Activated T-cell treated with anti-CD3 and anti-CD28 coated beads, Interleukin-2, amount 50 U/mL, for 72 hours (primary cell): ENCODE measurements around the gene TTLL10. TPM values are rescaled to one million over a fixed set of nuclear protein-coding genes. Genes with fewer than 3 reads are reported as not detected.
A peak's percentile ranks its signal among the peaks of the same experiment; 100 is the strongest.

Experiments used
- ATAC-seq, 2 donors: fragments of 150-1000 bp; cut with Tn5 transposase; replicated peaks in 1 of 2; 2 replicates each; pipeline ENCODE4 v1.10.0; 2021; ENCODE audit warnings: moderate library complexity in 2 of 2, mild to moderate bottlenecking in 1 of 2
- DNase-seq, 2 donors: peaks; one replicate each; pipeline ENCODE4 v3.0.0; 2021 to 2022; ENCODE audit warnings: mixed read lengths in 1 of 2
- H3K27ac Mint-ChIP-seq: one replicate; pipeline ENCODE4 v1.8.0; 2022; ENCODE audit warnings: mild to moderate bottlenecking, moderate library complexity, mixed read lengths
- H3K27me3 Mint-ChIP-seq: one replicate; pipeline ENCODE4 v1.8.0; 2022; ENCODE audit warnings: low read depth, mixed read lengths
- H3K36me3 Mint-ChIP-seq, 2 donors: one replicate each; pipeline ENCODE4 v1.8.0; 2022; ENCODE audit warnings: mixed read lengths in 2 of 2, mild to moderate bottlenecking in 1 of 2; ENCODE audit not compliant: insufficient read depth in 2 of 2
- H3K4me1 Mint-ChIP-seq: one replicate; pipeline ENCODE4 v1.8.0; 2022; ENCODE audit warnings: low read depth, mixed read lengths
- H3K4me3 Mint-ChIP-seq, 2 donors: one replicate each; pipeline ENCODE4 v1.8.0; 2022; ENCODE audit warnings: mild to moderate bottlenecking in 2 of 2, mixed read lengths in 2 of 2, moderate library complexity in 2 of 2
- H3K9me3 Mint-ChIP-seq, 2 donors: one replicate each; pipeline ENCODE4 v1.8.0; 2022; ENCODE audit warnings: mixed read lengths in 2 of 2
- total RNA-seq, 2 donors: library from RNA; stranded (reverse); gene quantifications; one replicate each; pipeline ENCODE4 v1.2.3, GENCODE V29; 2022

Gene TTLL10
- total RNA-seq, 2 donors from 2014 or later = 0.36 TPM; not detected in 1

- Mint-ChIP-seq H3K4me3 (no peak overlapping the region), H3K4me1 (peaks cover 27% of the 10 kb centered on the region), H3K36me3 (peaks cover 7 to 12% of the 10 kb centered on the region in 2 donors), H3K9me3 (peaks cover 0 to 1% of the 10 kb centered on the region in 2 donors), H3K27ac (no peak overlapping the region), H3K27me3 (no peaks in the 10 kb centered on the region)
- ATAC-seq = no peak
- no peak for DNase-seq
Measured at GRCh38 chr1:1235016-1235744, 61.5 kb downstream of the TTLL10 start.

- DNase-seq (no peak), ATAC-seq (no peak)
- Mint-ChIP-seq H3K36me3 (peaks cover 3 to 5% of the 10 kb centered on the region in 2 donors), H3K4me3 (no peak overlapping the region), H3K27me3 (no peaks in the 10 kb centered on the region), H3K9me3 (peaks cover 0 to 1% of the 10 kb centered on the region in 2 donors), H3K27ac (no peak overlapping the region), H3K4me1 (peaks cover 17% of the 10 kb centered on the region)
Measured at GRCh38 chr1:1236176-1236763, 62.6 kb downstream of the TTLL10 start.

DNA sequence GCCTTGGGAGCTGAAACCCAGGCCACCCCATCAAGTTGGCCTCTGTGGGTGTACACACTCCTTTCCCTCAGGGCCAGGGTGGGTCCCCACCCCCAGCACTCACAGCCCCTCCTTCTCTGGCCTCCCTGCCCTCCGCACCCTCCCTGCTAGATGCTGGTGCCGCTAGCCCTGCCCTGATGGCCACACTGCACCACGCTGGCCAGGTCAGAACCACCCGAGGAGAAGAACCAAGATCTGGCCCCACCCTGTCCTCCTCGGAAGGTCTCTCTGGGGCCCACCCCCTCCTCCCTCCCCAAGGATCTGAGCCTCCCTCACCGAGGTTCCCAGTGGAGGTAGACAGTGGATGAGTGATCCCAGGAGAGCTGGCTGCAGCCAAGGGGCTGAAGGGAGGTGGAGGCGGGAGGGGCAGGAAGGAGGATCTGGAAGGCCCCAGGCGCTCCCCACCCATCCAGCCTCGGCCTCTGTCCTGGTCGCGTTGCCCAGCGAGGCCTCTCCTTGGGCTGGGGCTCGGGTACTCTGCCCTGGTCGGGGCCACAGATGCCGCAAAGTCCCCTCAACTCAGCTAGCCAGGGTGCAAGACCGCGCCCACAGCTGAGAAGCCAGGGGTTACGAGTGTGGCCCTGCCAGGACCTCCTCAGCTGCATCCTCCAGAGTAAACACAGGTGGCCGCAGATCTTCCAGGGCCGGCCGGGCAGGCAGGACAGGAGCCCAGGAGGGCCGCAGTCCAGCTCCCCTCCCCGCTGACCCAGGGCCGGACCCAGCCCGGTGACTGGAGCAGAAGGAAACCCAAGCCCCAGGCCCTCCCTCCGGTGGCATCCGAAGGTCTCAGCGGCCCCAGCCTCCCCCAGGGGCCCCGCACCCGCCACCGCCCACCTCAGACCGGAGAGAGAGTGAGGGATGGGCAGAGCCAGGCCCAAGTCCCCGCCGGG is 63.5 kb downstream of the TTLL10 start:
- no peaks in the 10 kb centered on the region for H3K27me3 Mint-ChIP-seq
- DNase-seq (no peak), ATAC-seq (no peak)
- H3K27ac Mint-ChIP-seq = no peak overlapping the region
- H3K9me3 Mint-ChIP-seq = peaks cover 0 to 1% of the 10 kb centered on the region in 2 donors
- H3K36me3 Mint-ChIP-seq = peaks cover 3% of the 10 kb centered on the region in 2 donors
- no peak overlapping the region for H3K4me3 Mint-ChIP-seq
- H3K4me1 Mint-ChIP-seq = peaks cover 17% of the 10 kb centered on the region

GRCh38 chr1:1237874-1238701 is 64.4 kb downstream of the TTLL10 start:
- Mint-ChIP-seq H3K36me3 (peaks cover 3% of the 10 kb centered on the region in 2 donors), H3K27ac (no peak overlapping the region), H3K4me1 (peaks cover 17% of the 10 kb centered on the region), H3K9me3 (peaks cover 0 to 1% of the 10 kb centered on the region in 2 donors), H3K27me3 (no peaks in the 10 kb centered on the region), H3K4me3 (no peak overlapping the region)
- DNase-seq (no peak), ATAC-seq (peak; percentile 22 to 49)

GRCh38 chr1:1238702-1239178 is 65.1 kb downstream of the TTLL10 start:
- no peak overlapping the region for H3K4me3 Mint-ChIP-seq
- ATAC-seq (no peak), DNase-seq (no peak)
- no peaks in the 10 kb centered on the region for H3K27me3 Mint-ChIP-seq
- H3K4me1 Mint-ChIP-seq = peaks cover 11% of the 10 kb centered on the region
- no peaks in the 10 kb centered on the region for H3K9me3 Mint-ChIP-seq
- no peak overlapping the region for H3K27ac Mint-ChIP-seq
- H3K36me3 Mint-ChIP-seq = no peaks in the 10 kb centered on the region

- H3K27me3 Mint-ChIP-seq = no peaks in the 10 kb centered on the region
- no peak for DNase-seq
- no peak overlapping the region for H3K27ac Mint-ChIP-seq
- no peaks in the 10 kb centered on the region for H3K36me3 Mint-ChIP-seq
- H3K9me3 Mint-ChIP-seq = no peaks in the 10 kb centered on the region
- peaks cover 6% of the 10 kb centered on the region for H3K4me1 Mint-ChIP-seq
- ATAC-seq = no peak
- no peak overlapping the region for H3K4me3 Mint-ChIP-seq
Measured at GRCh38 chr1:1239227-1239613, 65.5 kb downstream of the TTLL10 start.

- H3K27ac Mint-ChIP-seq = no peak overlapping the region
- H3K36me3 Mint-ChIP-seq = no peaks in the 10 kb centered on the region
- peaks cover under 1% of the 10 kb centered on the region for H3K4me1 Mint-ChIP-seq
- no peak for DNase-seq
- ATAC-seq = no peak
- H3K27me3 Mint-ChIP-seq = no peaks in the 10 kb centered on the region
- no peaks in the 10 kb centered on the region for H3K9me3 Mint-ChIP-seq
- no peak overlapping the region for H3K4me3 Mint-ChIP-seq
Measured at GRCh38 chr1:1239614-1240347, 66.1 kb downstream of the TTLL10 start.

DNA sequence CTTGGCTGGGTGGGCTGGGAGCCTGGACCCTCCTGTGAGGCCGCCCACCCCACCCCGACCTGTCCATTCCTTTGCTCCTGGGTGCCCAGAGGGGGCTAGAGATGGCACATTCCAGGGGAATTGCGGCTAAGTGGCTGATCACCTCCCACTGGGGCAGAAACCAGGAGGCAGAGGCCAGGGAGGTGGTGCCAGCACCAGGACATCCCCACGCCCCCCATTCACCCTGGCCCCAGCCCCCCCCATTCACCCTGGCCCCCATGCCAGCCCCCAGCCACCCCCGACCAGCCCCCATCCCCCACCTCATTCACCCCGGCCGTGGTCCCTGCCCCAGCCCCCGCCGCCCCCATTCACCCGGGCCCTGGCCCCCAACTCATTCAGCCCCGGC is 66.7 kb downstream of the TTLL10 start:
- DNase-seq (no peak), ATAC-seq (no peak)
- H3K27ac Mint-ChIP-seq = no peak overlapping the region
- no peaks in the 10 kb centered on the region for H3K36me3 Mint-ChIP-seq
- H3K9me3 Mint-ChIP-seq = no peaks in the 10 kb centered on the region
- no peaks in the 10 kb centered on the region for H3K4me1 Mint-ChIP-seq
- no peak overlapping the region for H3K4me3 Mint-ChIP-seq
- no peaks in the 10 kb centered on the region for H3K27me3 Mint-ChIP-seq

- H3K4me1 Mint-ChIP-seq = no peaks in the 10 kb centered on the region
Measured at GRCh38 chr1:1240822-1241587, 67.3 kb downstream of the TTLL10 start.

DNA sequence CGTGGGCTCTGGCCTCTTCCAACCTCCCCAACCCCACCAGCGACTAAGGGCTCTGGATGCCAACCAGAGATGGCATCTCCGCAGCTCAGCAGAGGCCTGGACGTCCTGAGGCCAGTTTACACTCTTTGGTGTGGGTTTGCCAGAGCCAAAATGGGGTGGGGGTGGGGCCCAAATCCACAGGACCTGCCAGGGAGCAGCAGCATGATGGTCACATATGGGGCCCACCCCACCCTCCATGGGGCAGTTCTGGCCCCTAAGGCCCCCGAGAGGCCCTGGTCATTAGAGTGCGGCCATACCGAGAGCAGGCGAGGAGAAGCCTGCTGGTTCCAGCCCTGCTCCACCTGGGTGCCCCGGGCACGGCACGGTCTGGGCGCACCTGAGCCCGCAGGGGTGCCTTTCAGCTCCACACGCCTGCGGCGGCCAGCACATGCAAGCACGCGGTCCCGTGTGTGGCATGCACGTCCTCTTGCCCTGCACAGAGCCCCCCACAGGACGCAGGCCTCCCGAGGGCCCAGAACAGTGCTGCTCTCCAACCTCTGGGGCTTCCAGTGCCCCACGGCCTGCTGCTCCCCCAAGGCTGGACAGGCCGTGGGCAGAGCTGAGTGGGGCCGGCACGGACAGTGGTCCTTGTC is 68.0 kb downstream of the TTLL10 start:
- Mint-ChIP-seq H3K27ac (no peak overlapping the region), H3K36me3 (no peaks in the 10 kb centered on the region), H3K9me3 (no peaks in the 10 kb centered on the region), H3K27me3 (no peaks in the 10 kb centered on the region), H3K4me1 (no peaks in the 10 kb centered on the region), H3K4me3 (no peak overlapping the region)
- DNase-seq = no peak
- ATAC-seq = no peak

More at GRCh38 chr1:1240822-1241587, 67.3 kb downstream of the TTLL10 start:
- no peaks in the 10 kb centered on the region for H3K27me3 Mint-ChIP-seq
- H3K36me3 Mint-ChIP-seq = no peaks in the 10 kb centered on the region
- H3K4me3 Mint-ChIP-seq = no peak overlapping the region
- ATAC-seq (no peak), DNase-seq (no peak)
- no peaks in the 10 kb centered on the region for H3K9me3 Mint-ChIP-seq
- H3K27ac Mint-ChIP-seq = no peak overlapping the region
